Hypothalamus (tissue), 51 donors: ENCODE data around the gene SHISA9.

Source experiments
- DNase-seq, 51 donors: peaks; one replicate each; lab custom pipeline; 2025; lab: John Stamatoyannopoulos, UW

SHISA9 gene

DNA sequence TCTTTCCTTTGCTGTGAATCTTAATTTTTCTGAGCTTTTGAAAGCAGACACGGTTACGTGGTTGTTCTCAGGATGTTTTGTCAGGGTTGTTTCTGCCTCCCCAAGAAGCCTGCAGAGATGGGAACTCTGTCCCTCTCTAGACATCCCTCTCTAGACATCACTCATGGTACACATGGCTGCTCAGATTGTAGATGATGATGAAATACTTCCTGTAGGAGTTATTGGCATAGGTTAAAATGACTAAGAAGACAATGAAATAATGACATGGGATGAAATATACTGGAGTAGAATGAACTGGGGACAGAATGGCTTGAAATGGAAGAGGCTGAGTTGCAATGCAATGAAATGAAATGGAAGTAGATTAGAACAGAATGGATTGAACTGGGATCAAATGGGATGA is 253.4 kb downstream of the SHISA9 start:
- DNase-seq: no peak

DNA sequence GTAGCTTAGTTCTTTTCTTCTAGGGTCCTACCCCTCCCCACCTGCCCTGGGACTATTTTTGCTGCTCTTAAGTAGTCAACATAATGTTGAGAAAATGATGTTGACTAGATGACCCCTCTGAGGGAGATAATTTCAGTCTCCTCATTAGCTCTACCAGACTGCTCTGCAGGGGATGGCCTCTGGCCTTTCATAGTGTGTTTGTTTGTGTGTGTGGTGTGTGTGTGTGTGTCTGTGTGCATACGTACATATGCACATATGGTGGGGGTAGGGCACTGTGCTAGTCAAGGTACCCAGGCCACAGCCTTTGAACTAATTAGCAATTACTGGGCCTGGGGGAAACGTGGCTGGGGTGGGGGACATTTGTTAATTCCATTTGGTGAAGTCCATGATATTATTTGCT is 254.0 kb downstream of the SHISA9 start:
- no peak for DNase-seq

DNA sequence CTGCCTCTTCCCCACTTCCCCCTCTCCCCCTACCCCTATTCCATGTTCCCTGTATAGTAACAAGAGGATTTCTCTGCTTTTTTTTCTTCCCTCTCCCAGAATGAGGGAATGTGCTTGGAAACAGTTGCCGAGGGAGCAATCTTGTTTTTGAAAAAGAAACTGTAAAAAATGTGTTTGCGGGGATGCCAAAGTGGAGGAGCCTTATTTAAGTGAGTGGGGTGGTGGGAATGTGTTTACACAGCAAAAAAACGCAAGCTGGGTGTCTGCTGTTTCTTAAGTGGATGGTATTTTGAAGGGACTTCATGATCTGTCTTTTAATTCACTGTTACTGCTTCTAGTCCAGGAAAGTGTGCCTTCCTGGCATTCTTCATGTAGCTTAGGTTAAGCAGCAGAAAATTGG is 254.4 kb downstream of the SHISA9 start:
- DNase-seq: peak in 1 of 51 donors; percentile 3

DNA sequence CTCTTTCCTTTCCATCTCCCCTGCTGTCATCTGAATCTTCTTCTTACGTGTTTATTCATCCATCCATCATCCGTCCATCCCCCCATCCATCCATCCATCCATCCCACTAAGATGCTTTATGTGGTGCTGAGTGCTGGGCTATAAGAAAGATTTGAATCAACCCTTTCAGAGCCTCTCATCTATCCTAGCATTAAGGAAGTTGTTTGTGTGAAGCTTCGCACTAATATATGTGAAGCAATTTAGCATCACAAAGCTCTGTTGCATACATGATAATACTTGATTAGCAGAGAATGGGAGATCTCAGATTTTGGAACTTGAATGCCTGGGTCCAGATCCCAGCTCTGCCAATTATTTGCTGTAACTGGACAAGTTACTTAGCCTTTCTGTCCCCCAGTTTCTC is 255.7 kb downstream of the SHISA9 start:
- DNase-seq: no peak

DNA sequence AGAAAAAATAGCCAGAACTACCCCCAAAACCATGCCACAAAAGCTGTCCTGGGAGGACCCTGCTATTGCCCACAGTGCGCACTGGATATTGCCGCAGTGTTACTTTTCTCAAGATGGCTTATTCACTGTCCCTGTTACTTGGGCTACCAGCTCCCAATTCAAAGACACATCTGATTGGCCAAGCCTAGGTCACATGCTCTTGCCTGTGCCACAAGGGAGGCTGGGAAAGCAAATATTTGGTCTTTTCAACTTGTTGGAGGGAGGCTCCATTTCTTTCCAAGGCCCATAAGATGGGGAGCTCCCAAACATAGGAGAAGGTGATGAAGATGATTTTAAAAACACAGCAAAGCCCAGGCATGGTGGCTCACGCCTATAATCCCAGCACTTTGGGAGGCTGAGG is 257.0 kb downstream of the SHISA9 start:
- no peak for DNase-seq

DNA sequence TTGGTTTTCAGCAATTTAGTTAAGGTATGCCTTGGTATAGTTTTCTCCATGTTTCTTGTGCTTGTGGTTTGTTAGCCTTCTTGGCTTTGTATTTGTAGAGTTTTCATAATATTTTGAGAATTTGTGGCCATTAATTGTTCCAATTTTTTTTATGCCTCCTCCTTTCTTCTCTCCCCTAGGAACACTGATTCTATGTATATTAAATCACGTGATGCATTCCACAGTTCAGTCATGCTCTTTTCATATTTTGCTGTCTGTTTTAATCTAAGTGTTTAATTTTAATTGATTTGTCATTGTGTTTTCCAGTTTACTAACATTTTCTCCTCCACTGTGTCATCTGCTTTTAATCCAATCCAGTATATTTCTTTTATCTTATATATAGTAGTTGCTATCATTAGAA is 263.6 kb downstream of the SHISA9 start:
- no peak for DNase-seq

DNA sequence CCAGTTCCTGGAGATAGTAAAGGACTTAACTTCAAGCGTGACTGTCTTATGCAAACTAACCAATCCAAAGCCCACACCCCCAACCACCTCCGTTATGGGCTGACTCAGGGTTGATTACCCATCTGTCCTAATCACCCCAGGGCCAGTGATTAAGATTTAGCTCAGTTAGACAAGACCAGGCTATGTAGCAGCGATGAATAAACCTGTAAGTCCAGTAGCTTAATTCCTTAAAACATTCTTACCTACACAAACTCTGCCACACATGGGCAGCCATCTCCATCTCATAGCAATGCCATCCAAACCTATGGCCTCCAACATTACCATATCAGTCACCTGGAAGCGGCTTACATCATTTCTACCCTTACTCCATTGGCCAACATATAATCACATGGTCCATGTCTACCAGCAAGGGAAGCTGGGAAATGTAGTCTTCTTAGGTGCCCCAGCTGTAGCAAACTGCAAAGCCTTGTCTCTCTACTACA is 266.7 kb downstream of the SHISA9 start:
- no peak for DNase-seq

DNA sequence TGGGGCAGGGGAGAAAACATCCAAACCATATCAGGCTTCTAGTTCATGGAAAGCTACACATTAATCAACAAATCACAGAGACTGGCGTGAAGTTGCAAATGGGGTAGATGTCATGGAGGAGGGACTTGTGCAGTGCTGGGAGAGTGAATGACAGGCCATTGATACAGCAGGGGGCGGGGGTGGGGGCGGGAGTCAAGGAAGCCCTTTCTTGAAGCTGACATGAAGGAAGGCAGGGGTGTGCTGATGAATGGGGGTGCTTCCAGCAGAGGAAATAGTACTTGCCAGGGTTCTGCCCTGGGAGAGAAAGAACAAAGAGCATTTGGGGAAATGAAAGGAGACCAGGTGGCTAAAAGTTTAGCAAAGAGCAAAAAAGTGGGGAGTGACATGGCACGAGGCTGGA is 269.9 kb downstream of the SHISA9 start:
- no peak for DNase-seq

DNA sequence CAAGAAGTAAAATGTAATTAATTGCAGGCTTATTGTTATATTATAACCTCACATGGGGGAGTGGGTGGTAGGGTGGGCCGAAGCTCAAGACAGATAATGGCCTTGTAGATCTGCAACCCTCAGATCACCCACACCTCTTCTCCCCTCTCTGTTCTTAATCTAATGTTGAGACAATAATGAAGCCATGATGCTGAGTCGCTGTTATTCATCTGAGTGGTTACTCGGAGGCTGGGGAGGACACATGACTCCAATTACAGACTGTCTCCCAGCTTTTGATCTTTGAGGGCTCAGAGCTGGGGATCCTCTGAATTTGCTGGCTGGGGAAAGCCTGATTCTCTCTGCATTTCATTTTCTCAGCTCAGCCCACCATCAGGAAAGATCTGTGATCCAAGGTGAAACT is 275.3 kb downstream of the SHISA9 start:
- DNase-seq: peak in 1 of 51 donors; percentile 24

DNA sequence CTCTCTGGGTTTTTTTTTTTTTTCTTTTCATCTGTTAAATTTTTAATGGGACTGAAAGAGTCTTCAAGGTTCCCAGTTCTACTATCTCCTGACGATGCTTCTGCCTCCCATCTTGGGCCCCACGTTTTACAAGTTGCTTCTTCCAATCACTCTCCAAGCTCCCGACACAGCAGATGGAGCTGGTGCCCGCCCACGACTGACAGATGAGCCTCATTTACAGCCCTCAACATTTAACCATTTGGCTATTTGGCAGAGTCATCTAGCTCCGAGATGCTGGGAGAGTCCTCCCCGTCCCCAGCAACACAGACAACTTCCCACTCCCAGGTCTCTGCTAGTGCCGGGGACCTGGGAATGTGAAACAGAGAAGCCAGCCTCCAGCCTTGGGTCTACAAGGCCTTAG is 276.9 kb downstream of the SHISA9 start:
- peak in 2 of 51 donors; percentile 4 to 33 for DNase-seq

DNA sequence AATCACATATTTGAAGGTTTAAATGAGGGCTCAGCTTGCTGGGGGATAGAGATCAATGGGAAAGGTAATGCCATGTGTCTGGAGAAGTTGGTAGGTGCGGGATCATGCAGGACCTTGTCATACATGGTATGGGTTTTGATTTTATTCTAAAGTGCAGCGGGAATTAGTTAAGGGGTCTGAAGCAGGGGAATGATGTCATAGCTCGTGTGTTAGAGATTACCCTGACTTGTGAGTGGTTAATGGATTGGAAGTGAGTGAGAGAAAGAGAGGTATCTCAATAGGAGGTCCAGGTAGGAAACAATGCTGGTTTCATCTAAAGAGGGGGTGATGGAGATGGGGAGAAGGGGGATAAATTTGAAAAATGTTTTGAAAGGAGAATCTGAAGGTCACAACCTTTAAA is 280.0 kb downstream of the SHISA9 start:
- no peak for DNase-seq

DNA sequence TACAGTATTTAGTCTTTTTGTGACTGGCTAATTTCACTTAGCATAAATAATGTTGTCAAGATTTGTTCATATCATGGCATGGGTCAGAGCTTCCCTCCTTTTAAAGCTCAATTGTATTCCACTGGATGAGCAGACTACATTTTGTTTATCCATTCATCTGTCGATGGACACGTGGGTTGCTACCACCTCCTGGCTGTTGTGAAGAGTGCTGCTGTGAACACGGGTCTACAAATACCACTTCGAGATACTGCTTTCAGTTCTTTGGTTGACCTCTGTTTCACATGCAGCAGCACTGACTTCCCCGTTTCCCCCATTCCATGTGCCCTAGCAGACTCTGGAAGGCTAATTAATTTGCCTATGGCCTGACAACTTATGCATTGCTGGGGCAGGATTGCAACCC is 285.4 kb downstream of the SHISA9 start:
- DNase-seq: no peak

DNA sequence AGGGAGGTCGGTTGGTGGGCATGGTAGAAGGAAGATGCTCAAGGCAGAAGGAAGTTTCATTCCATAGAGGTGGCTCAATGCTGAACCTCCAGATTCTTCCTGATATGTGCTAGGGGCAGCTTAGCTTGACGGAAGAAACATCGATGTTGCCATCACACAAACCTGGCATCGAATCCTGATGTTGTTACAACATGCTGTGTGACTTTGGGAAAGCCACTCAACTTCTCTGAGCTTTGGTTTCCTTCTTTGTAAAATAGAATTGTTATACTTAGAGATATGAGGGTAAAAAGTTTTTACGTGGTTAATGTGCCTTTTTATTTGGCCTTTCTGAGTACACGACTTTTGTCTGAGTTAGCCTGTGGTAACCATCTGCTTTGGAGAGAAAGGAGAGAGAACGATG is 287.9 kb downstream of the SHISA9 start:
- no peak for DNase-seq

DNA sequence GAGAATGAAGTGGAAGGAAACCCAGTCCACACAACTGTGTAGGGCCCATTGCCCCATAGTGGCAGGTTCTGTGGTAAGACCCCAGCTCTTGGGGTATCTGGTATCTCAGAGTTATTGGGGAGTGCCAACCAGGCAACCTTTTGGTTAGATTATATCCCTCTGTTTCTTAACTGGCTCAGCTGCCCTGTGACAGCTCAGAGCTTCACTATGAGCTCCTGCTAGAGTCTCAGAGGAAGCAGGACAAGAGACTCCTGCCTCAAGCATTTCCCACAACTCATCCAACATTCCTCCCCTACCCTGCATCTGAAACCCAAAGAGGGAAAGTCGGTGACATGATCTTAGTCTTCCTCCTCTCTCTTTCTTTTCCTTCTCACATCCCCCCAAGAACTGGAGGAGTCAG is 292.3 kb downstream of the SHISA9 start:
- DNase-seq: no peak

DNA sequence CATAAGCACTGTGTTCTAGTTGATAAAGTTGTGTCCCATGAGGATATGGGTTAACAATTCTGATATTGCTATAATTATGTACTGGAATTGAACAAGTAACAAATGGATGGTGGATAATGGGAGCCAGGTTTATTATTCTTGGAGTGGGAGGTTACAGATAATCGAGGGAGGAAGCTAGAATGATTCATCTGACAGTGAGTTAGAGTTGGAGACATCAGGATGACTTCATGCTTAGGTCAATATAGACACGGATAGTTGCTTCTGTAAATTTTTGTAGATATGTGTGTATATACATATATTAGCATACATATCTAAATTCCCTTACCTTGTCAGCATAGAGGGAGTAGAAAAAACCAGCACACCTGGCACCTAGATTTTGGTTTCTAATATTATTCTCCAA is 293.4 kb downstream of the SHISA9 start:
- DNase-seq: no peak

DNA sequence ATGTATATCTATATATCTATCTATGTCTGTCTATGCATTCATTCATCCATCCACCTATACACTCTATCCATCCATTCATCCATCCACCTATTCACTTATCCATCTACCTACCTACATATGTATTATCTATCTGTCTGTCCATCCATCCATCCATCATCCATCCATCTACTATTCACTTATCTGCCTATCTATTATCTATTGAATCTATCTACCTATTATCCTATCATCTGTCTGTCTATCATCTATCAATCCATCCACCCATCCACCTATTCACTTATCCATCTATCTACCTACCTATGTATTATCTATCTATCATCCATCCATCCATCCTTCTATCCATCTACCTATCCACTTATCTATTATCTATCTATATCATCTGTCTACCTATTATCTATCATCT is 302.3 kb downstream of the SHISA9 start:
- no peak for DNase-seq

DNA sequence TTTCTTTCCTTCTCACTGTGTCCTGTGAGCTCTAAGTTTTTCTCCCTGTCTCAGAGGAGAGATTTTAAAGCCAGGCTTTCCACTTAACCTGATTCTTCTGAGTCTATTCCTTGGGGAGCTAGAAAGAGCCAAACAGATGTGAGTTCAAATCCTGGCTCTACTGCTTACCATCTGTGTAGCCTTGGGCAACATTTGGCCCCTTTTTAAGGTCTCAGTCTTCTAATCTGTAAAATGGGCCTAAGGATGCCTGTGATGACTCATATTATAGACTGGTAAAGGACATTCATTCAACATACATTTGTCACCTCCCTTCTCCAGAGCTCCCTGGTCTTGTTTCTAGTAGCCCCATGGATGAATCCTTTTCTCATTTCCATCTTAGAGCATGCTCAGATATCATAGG is 304.0 kb downstream of the SHISA9 start:
- DNase-seq: no peak

DNA sequence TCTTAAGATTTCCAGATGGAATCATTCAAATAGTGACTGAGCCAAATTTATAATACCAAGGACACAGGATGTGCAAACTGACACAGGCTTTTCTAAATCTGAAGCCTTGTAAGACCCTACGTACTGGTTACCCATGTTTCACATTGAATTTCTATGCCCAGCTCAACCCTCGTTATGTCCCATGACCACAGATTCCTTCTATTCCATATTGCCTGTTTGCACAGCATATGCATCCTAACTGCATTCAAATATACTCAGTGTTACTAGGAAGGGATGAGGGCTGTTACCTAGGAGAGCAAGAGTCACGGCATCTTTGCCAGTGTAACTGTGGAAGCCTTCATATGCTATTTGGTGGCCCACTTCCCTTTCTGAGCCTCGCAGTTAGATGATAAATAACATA is 305.2 kb downstream of the SHISA9 start:
- DNase-seq: no peak

DNA sequence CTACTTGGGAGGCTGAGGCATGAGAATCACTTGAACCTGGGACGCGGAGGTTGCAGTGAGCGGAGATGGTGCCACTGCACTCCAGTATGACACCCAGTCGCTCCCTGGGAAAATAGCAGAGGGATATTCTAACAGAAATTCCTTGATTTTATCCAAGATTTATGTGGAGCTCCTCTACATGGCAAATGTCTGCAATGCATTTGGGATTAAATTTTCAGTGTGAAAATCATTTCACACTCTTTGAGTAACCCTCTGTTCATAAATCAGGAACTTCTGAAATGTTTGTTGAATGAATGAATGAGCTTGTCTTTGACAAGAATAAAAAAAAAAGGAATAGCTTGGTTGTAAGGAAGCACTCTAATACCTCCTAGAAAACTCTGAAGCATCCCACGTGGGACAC is 305.8 kb downstream of the SHISA9 start:
- DNase-seq: no peak

DNA sequence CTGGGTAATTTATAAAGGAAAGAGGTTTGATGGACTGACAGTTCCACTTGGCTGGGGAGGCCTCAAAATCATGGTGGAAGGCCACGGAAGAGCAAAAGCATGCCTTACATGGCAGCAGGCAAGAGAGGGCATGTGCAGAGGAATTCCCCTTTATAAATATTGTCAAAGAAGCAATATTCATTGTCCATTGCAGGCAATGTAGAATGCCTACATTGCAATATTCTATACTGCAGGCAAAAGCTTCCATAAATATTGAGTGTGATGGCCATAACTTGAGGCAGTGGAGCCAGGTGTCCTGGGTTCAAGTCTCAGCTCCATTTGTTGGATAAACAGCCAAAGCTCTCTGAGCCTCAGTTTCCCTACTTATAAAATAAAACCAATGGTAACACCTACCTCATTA is 322.3 kb downstream of the SHISA9 start:
- DNase-seq: no peak

DNA sequence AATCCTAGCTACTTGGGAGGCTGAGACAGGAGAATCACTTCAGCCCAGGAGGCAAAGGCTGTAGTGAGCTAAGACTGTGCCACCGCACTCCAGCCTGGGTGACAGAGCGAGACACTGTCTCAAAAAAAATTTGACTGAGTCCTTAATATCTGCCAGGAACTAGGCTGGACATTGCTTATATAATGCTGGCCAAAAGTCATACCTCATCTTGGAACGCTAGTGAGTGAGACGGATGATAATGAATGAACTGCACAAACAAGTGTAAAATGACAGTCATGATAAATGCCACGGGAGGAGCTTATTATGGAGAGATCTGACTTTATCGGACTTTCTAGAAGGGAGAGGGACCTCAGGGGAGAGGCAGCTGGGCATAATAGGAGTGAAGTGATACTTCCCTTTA is 327.6 kb downstream of the SHISA9 start:
- DNase-seq: no peak

DNA sequence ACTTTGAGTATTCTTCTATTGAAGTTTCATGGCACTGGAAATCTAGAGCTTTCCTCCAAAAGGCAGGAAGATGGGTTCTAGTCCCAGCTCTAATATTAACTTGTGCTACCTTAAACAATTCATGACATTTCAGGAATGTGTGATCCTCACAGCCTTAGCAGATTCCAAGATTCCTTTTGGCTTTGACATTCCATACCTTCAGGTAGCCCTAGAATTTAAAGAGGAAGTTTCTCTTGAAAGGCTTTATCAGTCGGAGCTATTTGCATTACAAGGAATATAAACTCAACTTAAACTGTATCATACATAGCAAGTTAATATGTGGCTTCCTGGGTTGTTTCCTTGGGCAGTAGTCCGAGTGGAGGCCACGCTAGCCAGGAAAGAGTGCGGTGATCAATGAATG is 330.0 kb downstream of the SHISA9 start:
- DNase-seq: no peak

DNA sequence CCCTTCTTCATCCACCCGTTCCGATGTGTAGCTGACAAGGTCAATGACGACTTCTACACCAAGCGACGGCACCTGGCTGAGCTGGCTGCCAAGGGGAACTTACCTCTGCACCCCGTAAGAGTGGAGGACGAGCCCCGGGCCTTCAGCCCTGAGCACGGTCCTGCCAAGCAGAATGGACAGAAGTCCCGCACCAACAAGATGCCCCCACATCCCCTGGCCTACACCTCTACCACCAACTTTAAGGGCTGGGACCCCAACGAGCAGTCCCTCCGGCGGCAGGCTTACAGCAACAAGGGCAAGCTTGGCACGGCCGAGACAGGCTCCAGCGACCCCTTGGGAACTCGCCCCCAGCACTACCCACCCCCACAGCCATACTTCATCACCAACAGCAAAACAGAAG is 333.6 kb downstream of the SHISA9 start:
- no peak for DNase-seq

DNA sequence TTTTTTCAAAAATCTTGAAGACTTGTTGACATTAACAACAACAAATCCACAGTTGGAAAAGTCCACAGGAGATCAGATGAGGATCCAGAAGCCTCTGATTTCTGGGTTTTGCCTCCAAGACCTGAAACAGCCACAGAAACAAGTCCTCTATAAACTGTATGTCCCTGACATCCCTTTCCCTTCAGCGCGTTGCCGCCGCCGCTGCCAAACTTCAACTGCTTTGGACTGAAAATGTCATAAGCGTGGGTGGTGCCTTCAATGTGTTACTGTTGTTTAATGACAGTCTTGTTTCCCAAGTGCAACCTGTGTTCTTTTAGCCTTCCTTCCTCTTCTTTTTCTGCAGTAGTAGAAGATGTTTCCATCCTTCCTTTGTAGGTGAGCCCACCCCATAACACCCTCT is 334.9 kb downstream of the SHISA9 start:
- no peak for DNase-seq
